GM19467 (cell line): ENCODE measurements around the gene TUBGCP5.

Experiments used
- ATAC-seq: cut with Tn5 transposase; IDR thresholded peaks from one replicate; pipeline ENCODE4 v1.9.1; 2021; ENCODE audit warnings: mild to moderate bottlenecking, moderate library complexity; ENCODE audit not compliant: unreplicated experiment

Gene TUBGCP5

GRCh38 chr15:22954798-22955543 is 84.4 kb downstream of the TUBGCP5 start:
- ATAC-seq, result no peak

DNA sequence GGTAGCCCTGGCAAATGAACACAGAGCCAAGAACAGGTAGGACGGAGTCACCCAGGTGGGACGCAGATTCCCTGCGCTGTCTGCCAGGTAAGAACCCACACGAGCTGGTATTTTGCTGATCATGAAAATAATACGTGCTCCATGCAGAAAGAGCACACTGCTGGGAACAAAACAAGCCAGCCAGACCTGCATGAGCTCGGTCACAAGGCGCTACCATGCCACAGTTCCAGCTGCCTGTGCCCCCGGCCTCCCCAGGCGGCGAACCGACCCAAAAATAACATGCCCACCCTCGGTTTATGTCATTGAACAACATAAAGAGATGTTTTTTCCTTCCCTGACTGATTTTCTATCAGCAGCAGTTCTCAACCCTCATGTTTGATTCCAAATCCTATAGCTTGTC is 85.0 kb downstream of the TUBGCP5 start:
- no peak for ATAC-seq

DNA sequence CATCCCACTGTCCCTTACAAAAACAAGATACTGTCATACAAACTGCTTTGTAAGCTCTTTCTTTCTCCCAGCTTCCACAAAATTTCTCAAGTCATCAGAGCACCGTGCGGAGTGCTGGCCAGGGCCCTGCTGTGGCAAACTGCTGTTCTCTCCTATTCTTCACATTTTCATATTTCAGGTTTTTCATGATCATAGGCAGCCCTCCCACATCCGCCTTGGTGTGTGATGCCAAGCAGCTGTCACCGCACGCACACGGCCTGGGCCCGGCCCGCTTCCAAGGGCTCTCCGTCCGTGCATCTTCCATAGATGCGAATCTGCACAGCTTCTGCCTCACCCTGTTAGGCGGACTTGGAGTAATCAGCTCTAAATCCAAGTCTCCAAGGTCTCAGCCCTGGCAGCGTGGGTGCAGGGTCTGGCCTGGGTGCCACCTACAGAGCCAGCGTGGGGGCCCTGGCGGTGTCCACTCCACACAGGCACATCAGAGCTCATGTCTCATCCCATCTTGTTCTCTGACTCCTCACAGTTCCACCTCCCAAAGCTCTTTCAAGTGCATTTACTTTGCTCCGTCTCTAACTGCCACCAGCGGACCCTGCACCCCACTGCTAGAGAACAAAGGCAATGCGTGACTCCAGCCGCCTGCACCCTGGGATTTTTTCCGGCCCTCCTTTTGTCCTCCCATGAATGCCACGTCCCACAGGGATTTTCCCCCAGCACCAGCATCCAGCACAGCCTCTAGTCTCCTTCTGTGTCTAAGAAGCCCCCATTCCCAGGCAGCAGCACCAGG is 86.4 kb downstream of the TUBGCP5 start:
- ATAC-seq, result no peak

DNA sequence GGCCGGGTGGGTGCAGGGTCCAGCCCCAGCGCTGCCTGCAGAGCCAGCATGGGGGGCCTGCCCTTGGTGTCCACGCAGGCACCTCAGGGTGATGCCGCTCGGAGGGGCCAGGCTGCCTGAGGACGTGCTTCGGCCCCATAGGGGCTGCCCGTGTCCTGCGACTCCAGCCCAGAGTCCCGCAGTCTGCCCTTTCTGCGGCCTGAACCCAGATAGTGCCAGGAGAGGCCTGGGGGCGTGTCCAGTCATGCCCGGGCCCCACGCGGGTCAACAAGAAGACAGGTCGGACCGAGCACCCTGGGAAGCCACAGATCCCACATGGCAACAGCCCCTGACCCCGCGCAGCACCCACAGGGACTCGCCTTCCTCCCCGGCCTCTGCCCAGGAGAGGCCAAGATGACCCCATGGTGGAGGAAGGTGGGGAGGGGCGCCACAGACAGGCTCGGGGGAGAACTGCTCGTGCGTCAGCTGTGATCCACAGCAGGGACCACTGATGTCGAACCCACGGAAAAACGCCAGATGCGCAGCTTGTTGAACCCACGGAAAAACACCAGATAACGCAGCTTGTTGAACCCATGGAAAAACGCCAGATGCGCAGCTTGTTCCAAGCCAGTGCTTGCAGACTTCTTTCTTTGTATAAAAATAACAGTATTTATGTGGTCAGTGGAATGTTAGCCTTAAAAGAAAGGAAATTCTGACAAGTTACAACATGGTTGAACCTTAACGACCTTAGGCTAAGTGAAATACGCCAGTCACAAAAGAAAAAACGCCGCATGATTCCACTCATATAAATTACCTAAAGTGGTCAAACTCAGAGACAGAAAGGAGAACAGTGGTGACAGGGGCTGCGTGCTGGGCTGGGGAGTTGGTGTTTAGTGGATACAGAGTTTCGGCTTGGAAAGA is 87.7 kb downstream of the TUBGCP5 start:
- no peak for ATAC-seq

- ATAC-seq, result no peak
These were observed 88.4 kb downstream of the TUBGCP5 start for GRCh38 chr15:22951031-22951380.

DNA sequence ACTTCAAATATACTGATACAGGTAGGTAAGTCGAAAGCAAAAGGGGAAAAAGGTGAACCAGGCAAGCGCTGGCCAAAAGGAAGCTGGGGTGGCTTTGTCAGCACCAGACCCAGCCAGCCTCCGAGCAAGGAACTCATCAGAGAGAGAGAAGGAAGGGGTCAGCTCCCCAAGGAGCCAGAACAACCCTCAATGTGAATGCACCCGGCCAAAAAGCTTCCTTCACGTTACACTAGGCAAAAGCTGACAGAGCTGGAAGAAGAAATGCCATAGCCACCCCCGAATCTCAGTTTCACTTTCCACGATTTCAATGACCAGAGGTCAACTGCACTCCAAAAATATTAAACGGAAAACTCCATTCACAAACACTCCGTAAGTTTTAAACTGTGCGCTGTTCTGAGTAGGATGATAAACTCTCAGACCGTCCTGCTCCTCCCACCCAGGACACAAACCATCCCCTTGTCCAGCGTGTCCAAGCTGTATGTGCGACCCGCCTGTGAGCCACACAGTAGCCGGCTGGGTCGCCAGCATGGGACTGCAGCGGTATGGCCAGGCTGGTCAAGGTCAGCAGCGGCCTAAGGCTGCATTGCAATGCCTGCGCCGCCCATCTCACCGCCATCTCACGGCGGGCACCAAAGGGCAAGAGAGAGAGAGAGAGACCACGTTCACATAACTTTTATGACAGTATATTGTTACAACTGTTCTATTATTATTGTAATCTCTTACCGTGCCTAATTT is 88.9 kb downstream of the TUBGCP5 start:
- ATAC-seq, result no peak
